HG03045 (cell line): ENCODE data around the gene HSPG2.
"Not testable (repeated sequence)": the region's sequence is repeated elsewhere in the genome, so short reads cannot be mapped to it uniquely, and the experiment has no call there.

Source experiments
- ATAC-seq: cut with Tn5 transposase; IDR thresholded peaks from one replicate; pipeline ENCODE4 v1.9.1; 2021; ENCODE audit warnings: mild to moderate bottlenecking, moderate library complexity; ENCODE audit not compliant: unreplicated experiment

Gene HSPG2

GRCh38 chr1:21937034-21937371 is at the start of gene HSPG2:
Gene HSPG2, minus strand, starts transcription at chr1:21937310. Its CDS starts 93 bp downstream, at chr1:21937217.
- ATAC-seq = peak; percentile 25

GRCh38 chr1:21986386-21986785 is 49.3 kb upstream of the HSPG2 start:
- ATAC-seq = not testable (repeated sequence)

GRCh38 chr1:21985893-21986292 is 48.8 kb upstream of the HSPG2 start:
- ATAC-seq = not testable (repeated sequence)

GRCh38 chr1:21983539-21983938 is 46.4 kb upstream of the HSPG2 start:
- not testable (repeated sequence) for ATAC-seq

GRCh38 chr1:21982122-21982521 is 45.0 kb upstream of the HSPG2 start:
- not testable (repeated sequence) for ATAC-seq

- not testable (repeated sequence) for ATAC-seq
Measured at GRCh38 chr1:21981253-21981652, 44.1 kb upstream of the HSPG2 start.

GRCh38 chr1:21980515-21981220 is 43.6 kb upstream of the HSPG2 start:
- not testable (repeated sequence) for ATAC-seq

GRCh38 chr1:21978209-21978608 is 41.1 kb upstream of the HSPG2 start:
- not testable (repeated sequence) for ATAC-seq

GRCh38 chr1:21976703-21977239 is 39.7 kb upstream of the HSPG2 start, which contains the start of gene CELA3B:
Gene CELA3B, plus strand, starts transcription at chr1:21977022. Its CDS starts 18 bp downstream, at chr1:21977040.
- not testable (repeated sequence) for ATAC-seq

- not testable (repeated sequence) for ATAC-seq
Measured at GRCh38 chr1:21975296-21975695, 38.2 kb upstream of the HSPG2 start.

GRCh38 chr1:21974699-21975098 is 37.6 kb upstream of the HSPG2 start:
- not testable (repeated sequence) for ATAC-seq

- not testable (repeated sequence) for ATAC-seq
Measured at GRCh38 chr1:21973948-21974347, 36.8 kb upstream of the HSPG2 start.

GRCh38 chr1:21972973-21973441 is 35.9 kb upstream of the HSPG2 start:
- not testable (repeated sequence) for ATAC-seq

- ATAC-seq = not testable (repeated sequence)
Measured at GRCh38 chr1:21970523-21970922, 33.4 kb upstream of the HSPG2 start.

- ATAC-seq = not testable (repeated sequence)
Measured at GRCh38 chr1:21969066-21969465, 32.0 kb upstream of the HSPG2 start.

GRCh38 chr1:21967216-21967615 is 30.1 kb upstream of the HSPG2 start:
- not testable (repeated sequence) for ATAC-seq

- ATAC-seq = no peak
Measured at GRCh38 chr1:21966247-21967000, 29.3 kb upstream of the HSPG2 start.

- no peak for ATAC-seq
Measured at GRCh38 chr1:21963477-21964217, 26.5 kb upstream of the HSPG2 start.

GRCh38 chr1:21961799-21962198 is 24.7 kb upstream of the HSPG2 start:
- ATAC-seq = no peak

- no peak for ATAC-seq
Measured at GRCh38 chr1:21961337-21961736, 24.2 kb upstream of the HSPG2 start.
